GM12878 (cell line): ENCODE data around the gene LBHD1. TPM values are rescaled to one million over a fixed set of nuclear protein-coding genes. Genes with fewer than 3 reads are reported as not detected.

Experiments
- BHLHE40 ChIP-seq, 2 experiments: fragments of 450-650 bp in 1 of 2; IDR thresholded peaks; 2 replicates each; pipeline ENCODE4 v1.6.1; 2011 to 2017; ENCODE audit warnings: low read depth in 2 of 2, borderline replicate concordance in 1 of 2, improper control_type of control experiment in 1 of 2, low read length in 1 of 2, mild to moderate bottlenecking in 1 of 2
- CBX5 ChIP-seq: sonication (generic); IDR thresholded peaks from 2 replicates; pipeline ENCODE4 v1.6.1; 2016; ENCODE audit warnings: low read depth, moderate library complexity, mild to moderate bottlenecking, inconsistent platforms
- CHD1 ChIP-seq: IDR thresholded peaks from 2 replicates; pipeline ENCODE4 v1.6.1; 2012; ENCODE audit warnings: low read depth, low read length, improper control_type of control experiment
- FOXK2 ChIP-seq: fragments of 450-650 bp; IDR thresholded peaks from 2 replicates; pipeline ENCODE4 v1.6.1; 2017; ENCODE audit warnings: mild to moderate bottlenecking, moderate library complexity
- HCFC1 ChIP-seq: fragments of 150-350 bp; IDR thresholded peaks from 2 replicates; pipeline ENCODE4 v1.6.1; 2014; ENCODE audit warnings: low read length
- IRF4 ChIP-seq: IDR thresholded peaks from 2 replicates; pipeline ENCODE4 v1.6.1; 2011; ENCODE audit warnings: low read depth, low read length
- MTA2 ChIP-seq: fragments of 450-650 bp; IDR thresholded peaks from 2 replicates; pipeline ENCODE4 v1.6.1; 2016; ENCODE audit warnings: low read depth, mild to moderate bottlenecking, moderate library complexity
- MXI1 ChIP-seq: fragments of 150-350 bp; IDR thresholded peaks from 2 replicates; pipeline ENCODE4 v1.6.1; 2011; ENCODE audit warnings: low read depth, mild to moderate bottlenecking, inconsistent platforms, low read length, improper control_type of control experiment
- NFIC ChIP-seq: IDR thresholded peaks from 2 replicates; pipeline ENCODE4 v1.6.1; 2012; ENCODE audit warnings: low read depth, mild to moderate bottlenecking, inconsistent platforms, low read length, moderate library complexity
- NFYB ChIP-seq: IDR thresholded peaks from 2 replicates; pipeline ENCODE4 v1.6.1; 2011; ENCODE audit warnings: low read depth, mild to moderate bottlenecking, low read length, improper control_type of control experiment, moderate library complexity; ENCODE audit not compliant: insufficient read depth
- PAX5 ChIP-seq: IDR thresholded peaks from 2 replicates; pipeline ENCODE4 v1.6.1; 2011; ENCODE audit warnings: low read depth, low read length, borderline replicate concordance
- POLR2A ChIP-seq: IDR thresholded peaks from 2 replicates; pipeline ENCODE4 v1.6.1; 2011; ENCODE audit warnings: low read depth, mild to moderate bottlenecking, low read length
- RAD51 ChIP-seq: fragments of 450-650 bp; IDR thresholded peaks from 2 replicates; pipeline ENCODE4 v1.6.1; 2016; ENCODE audit warnings: moderate library complexity, mild to moderate bottlenecking, inconsistent platforms
- RUNX3 ChIP-seq: IDR thresholded peaks from 2 replicates; pipeline ENCODE4 v1.6.1; 2012; ENCODE audit warnings: low read length, inconsistent platforms
- SMC3 ChIP-seq: IDR thresholded peaks from 2 replicates; pipeline ENCODE4 v1.6.1; 2011; ENCODE audit warnings: low read length, improper control_type of control experiment, borderline replicate concordance
- STAT3 ChIP-seq: IDR thresholded peaks from 2 replicates; pipeline ENCODE4 v1.6.1; 2011; ENCODE audit warnings: low read depth, low read length, improper control_type of control experiment
- YBX1 ChIP-seq: fragments of 450-650 bp; IDR thresholded peaks from 2 replicates; pipeline ENCODE4 v1.6.1; 2016; ENCODE audit warnings: antibody characterized with exemption
- ZNF207 ChIP-seq: fragments of 450-650 bp; IDR thresholded peaks from 2 replicates; pipeline ENCODE4 v1.6.1; 2014; ENCODE audit warnings: antibody characterized with exemption, mild to moderate bottlenecking, borderline replicate concordance
- ZSCAN29 ChIP-seq: fragments of 450-650 bp; IDR thresholded peaks from 2 replicates; pipeline ENCODE4 v1.6.1; 2017; ENCODE audit warnings: mild to moderate bottlenecking, moderate library complexity
- ZZZ3 ChIP-seq: IDR thresholded peaks from 2 replicates; pipeline ENCODE4 v1.6.1; 2011; ENCODE audit warnings: low read depth; ENCODE audit not compliant: control insufficient read depth, insufficient read length
- polyA plus RNA-seq, 11 experiments: library from polyadenylated mRNA; depleted of rRNA in 4 of 11; unstranded in 6 of 11; stranded (reverse) in 5 of 11; fragments of >200 nt; fragmentation: Nextera tagmentation in 4 of 11; fragmentation: Illumina TruSeq in 1 of 11; extraction: Ambion mirVana in 4 of 11; extraction: Trizol in 1 of 11; gene quantifications; 1 replicate in 1 of 11; 2 replicates in 10 of 11; pipeline versions ENCODE4 v1.2.1 to v1.2.3, GENCODE V29; 2011 to 2016; ENCODE audit warnings: inconsistent platforms in 2 of 11, missing spikeins in 2 of 11, low read depth in 1 of 11
- total RNA-seq, 4 experiments: library from RNA; depleted of rRNA in 3 of 4; stranded (reverse); fragments of >200 nt in 3 of 4; fragmentation: Illumina TruSeq in 1 of 4; extraction: Trizol in 1 of 4; gene quantifications; 2 replicates each; pipeline versions ENCODE4 v1.2.1 to v1.2.3, GENCODE V29; 2013 to 2021
- TF ChIP-seq, protein P1 (sequence below): fragments of 450-650 bp; IDR thresholded peaks from 2 replicates; pipeline ENCODE4 v1.6.1; 2017; ENCODE audit warnings: mild to moderate bottlenecking, low read depth, inconsistent platforms; ENCODE audit not compliant: poor library complexity, severe bottlenecking
- TF ChIP-seq, protein P2 (sequence below): fragments of 450-650 bp; formaldehyde crosslinking; IDR thresholded peaks from 2 replicates; pipeline ENCODE4 v1.5.0; 2022; ENCODE audit warnings: mild to moderate bottlenecking, missing genetic modification characterization
- TF ChIP-seq, protein P3 (sequence below): fragments of 450-650 bp; IDR thresholded peaks from 2 replicates; pipeline ENCODE4 v1.6.1; 2016; ENCODE audit warnings: mild to moderate bottlenecking

The LBHD1 gene
- total and polyA plus RNA-seq, 10 of the 15 experiments (the other 5 are each of a cell fraction or from before 2014, with no cell fraction given) = 0.79 to 12.0 (median 7.6) TPM

DNA sequence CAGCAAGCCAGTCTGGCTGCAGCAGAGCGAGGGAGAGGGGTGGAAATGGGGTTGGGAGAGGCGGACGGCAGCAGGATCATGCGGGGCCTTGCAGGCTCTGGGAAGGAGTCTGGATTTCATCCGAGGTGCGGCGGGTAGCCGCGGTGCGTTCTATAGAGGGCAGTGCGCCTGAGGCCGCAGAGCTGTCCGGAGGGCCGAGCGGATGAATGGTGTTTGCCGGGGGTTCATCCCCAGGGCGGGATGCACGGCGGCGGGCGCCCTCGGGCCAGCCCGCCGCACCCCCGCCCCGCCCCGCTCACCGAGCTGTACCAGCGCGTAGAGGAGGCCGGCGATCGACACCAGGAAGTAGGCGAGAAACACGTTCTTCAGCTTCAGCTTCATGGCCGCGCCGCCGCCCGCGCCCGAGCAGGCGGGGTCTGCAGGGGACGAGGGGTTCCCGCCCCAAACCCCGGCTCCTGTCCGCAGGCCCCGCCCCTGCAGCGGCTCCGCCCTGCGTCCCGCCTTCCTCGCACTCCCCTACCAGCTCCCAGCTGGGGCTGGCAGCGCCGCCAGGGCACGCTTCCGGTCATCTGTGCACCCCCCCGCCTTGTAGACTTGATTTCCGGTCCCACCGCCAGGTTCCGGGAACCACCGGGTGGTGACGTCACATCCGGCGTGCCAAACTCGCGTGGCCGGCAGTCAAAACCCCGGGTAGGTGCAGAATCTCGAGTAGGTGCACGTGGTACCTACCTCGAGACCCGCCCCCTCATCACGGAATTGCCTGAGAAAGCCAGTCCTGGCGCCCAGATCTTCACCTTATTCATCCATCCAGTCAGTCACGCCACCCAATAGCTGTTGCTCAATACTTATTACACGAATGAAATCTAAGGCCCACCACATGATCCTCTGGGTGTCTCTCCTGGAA, 50.2 kb downstream of the LBHD1 start, which contains the start of gene B3GAT3 (continued):
- 0 out of 2 replicates have a peak, but pooled peaks have one; percentile 14 for TF ChIP-seq PAX5
- no peak for TF ChIP-seq FOXK2
- TF ChIP-seq POLR2A = peak; percentile 84
- TF ChIP-seq, protein P1, sequence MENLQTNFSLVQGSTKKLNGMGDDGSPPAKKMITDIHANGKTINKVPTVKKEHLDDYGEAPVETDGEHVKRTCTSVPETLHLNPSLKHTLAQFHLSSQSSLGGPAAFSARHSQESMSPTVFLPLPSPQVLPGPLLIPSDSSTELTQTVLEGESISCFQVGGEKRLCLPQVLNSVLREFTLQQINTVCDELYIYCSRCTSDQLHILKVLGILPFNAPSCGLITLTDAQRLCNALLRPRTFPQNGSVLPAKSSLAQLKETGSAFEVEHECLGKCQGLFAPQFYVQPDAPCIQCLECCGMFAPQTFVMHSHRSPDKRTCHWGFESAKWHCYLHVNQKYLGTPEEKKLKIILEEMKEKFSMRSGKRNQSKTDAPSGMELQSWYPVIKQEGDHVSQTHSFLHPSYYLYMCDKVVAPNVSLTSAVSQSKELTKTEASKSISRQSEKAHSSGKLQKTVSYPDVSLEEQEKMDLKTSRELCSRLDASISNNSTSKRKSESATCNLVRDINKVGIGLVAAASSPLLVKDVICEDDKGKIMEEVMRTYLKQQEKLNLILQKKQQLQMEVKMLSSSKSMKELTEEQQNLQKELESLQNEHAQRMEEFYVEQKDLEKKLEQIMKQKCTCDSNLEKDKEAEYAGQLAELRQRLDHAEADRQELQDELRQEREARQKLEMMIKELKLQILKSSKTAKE = no peak
- TF ChIP-seq RUNX3 = peak; percentile 52
- TF ChIP-seq, protein P2, sequence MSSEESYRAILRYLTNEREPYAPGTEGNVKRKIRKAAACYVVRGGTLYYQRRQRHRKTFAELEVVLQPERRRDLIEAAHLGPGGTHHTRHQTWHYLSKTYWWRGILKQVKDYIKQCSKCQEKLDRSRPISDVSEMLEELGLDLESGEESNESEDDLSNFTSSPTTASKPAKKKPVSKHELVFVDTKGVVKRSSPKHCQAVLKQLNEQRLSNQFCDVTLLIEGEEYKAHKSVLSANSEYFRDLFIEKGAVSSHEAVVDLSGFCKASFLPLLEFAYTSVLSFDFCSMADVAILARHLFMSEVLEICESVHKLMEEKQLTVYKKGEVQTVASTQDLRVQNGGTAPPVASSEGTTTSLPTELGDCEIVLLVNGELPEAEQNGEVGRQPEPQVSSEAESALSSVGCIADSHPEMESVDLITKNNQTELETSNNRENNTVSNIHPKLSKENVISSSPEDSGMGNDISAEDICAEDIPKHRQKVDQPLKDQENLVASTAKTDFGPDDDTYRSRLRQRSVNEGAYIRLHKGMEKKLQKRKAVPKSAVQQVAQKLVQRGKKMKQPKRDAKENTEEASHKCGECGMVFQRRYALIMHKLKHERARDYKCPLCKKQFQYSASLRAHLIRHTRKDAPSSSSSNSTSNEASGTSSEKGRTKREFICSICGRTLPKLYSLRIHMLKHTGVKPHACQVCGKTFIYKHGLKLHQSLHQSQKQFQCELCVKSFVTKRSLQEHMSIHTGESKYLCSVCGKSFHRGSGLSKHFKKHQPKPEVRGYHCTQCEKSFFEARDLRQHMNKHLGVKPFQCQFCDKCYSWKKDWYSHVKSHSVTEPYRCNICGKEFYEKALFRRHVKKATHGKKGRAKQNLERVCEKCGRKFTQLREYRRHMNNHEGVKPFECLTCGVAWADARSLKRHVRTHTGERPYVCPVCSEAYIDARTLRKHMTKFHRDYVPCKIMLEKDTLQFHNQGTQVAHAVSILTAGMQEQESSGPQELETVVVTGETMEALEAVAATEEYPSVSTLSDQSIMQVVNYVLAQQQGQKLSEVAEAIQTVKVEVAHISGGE = peak; percentile 74
- peak; percentile 16; the same call in 1 of the 2 replicates for TF ChIP-seq ZNF207
- peak; percentile 70 for TF ChIP-seq HCFC1
- no peak for TF ChIP-seq ZSCAN29
- no peak for TF ChIP-seq NFIC
- peak; percentile 99 for TF ChIP-seq MXI1
- TF ChIP-seq STAT3 = no peak
- TF ChIP-seq, protein P3, sequence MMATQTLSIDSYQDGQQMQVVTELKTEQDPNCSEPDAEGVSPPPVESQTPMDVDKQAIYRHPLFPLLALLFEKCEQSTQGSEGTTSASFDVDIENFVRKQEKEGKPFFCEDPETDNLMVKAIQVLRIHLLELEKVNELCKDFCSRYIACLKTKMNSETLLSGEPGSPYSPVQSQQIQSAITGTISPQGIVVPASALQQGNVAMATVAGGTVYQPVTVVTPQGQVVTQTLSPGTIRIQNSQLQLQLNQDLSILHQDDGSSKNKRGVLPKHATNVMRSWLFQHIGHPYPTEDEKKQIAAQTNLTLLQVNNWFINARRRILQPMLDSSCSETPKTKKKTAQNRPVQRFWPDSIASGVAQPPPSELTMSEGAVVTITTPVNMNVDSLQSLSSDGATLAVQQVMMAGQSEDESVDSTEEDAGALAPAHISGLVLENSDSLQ = peak; percentile 72
- TF ChIP-seq CHD1 = 0 out of 2 replicates have a peak, but pooled peaks have one; percentile 6
- TF ChIP-seq SMC3 = no peak
- peak; percentile 28; the same call in 1 of the 2 replicates for TF ChIP-seq MTA2
- no peak for TF ChIP-seq YBX1
- TF ChIP-seq CBX5 = no peak; the same call in 1 of the 2 replicates
- peak; percentile 91 for TF ChIP-seq RAD51
- TF ChIP-seq IRF4 = 0 out of 2 replicates have a peak, but pooled peaks have one; percentile 11
- TF ChIP-seq ZZZ3 = no peak
- TF ChIP-seq BHLHE40 (IDR thresholded peaks at IDR 0.05; ENCODE audit: borderline replicate concordance in 1 of 2, low read depth in 2 of 2, low read length in 1 of 2) = peak; percentile 86 to 91
- no peak for TF ChIP-seq NFYB
